Stimulated activated naive B cell treated with anti-CD40 and anti-IgM and Interleukin-4, amounts not matched to agents 10 μg/mL and 1 μg/mL and 100 μg/mL, for 72 hours (primary cell): ENCODE measurements around the gene TOX2.
A peak's percentile ranks its signal among the peaks of the same experiment; 100 is the strongest.

Experiments used
- ATAC-seq, 2 donors: fragments of 150-1000 bp; cut with Tn5 transposase; replicated peaks; 2 replicates each; pipeline ENCODE4 v1.10.0; 2021; ENCODE audit warnings: moderate library complexity in 1 of 2
- DNase-seq: peaks from one replicate; pipeline ENCODE4 v3.0.0; 2021
- H3K27ac Mint-ChIP-seq: one replicate; pipeline ENCODE4 v1.8.0; 2022; ENCODE audit warnings: mild to moderate bottlenecking, mixed read lengths
- H3K27me3 Mint-ChIP-seq, 2 donors: one replicate each; pipeline ENCODE4 v1.8.0; 2022; ENCODE audit warnings: mixed read lengths in 2 of 2
- H3K36me3 Mint-ChIP-seq, 2 donors: one replicate each; pipeline ENCODE4 v1.8.0; 2022; ENCODE audit warnings: mixed read lengths in 2 of 2, mild to moderate bottlenecking in 1 of 2
- H3K4me1 Mint-ChIP-seq, 2 donors: one replicate each; pipeline ENCODE4 v1.8.0; 2022; ENCODE audit warnings: mixed read lengths in 2 of 2, mild to moderate bottlenecking in 1 of 2
- H3K4me3 Mint-ChIP-seq, 2 donors: one replicate each; pipeline ENCODE4 v1.8.0; 2022; ENCODE audit warnings: mild to moderate bottlenecking in 2 of 2, mixed read lengths in 2 of 2, moderate library complexity in 1 of 2
- H3K9me3 Mint-ChIP-seq, 2 donors: one replicate each; pipeline ENCODE4 v1.8.0; 2022; ENCODE audit warnings: mixed read lengths in 2 of 2, mild to moderate bottlenecking in 1 of 2

The TOX2 gene

GRCh38 chr20:44085616-44086434, 171.2 kb downstream of the TOX2 start:
- no peaks in the 10 kb centered on the region for H3K36me3 Mint-ChIP-seq
- DNase-seq (no peak), ATAC-seq (no peak)
- no peaks in the 10 kb centered on the region for H3K4me1 Mint-ChIP-seq
- H3K4me3 Mint-ChIP-seq: no peak overlapping the region
- no peaks in the 10 kb centered on the region for H3K9me3 Mint-ChIP-seq
- no peak overlapping the region for H3K27ac Mint-ChIP-seq
- peaks cover 0 to 4% of the 10 kb centered on the region in 2 donors for H3K27me3 Mint-ChIP-seq

GRCh38 chr20:44087051-44087856, 172.6 kb downstream of the TOX2 start:
- no peaks in the 10 kb centered on the region for H3K36me3 Mint-ChIP-seq
- no peak for ATAC-seq
- H3K27ac Mint-ChIP-seq: no peak overlapping the region
- H3K27me3 Mint-ChIP-seq: peaks cover 0 to 4% of the 10 kb centered on the region in 2 donors
- no peak overlapping the region for H3K4me3 Mint-ChIP-seq
- no peaks in the 10 kb centered on the region for H3K9me3 Mint-ChIP-seq
- DNase-seq: no peak
- H3K4me1 Mint-ChIP-seq: no peaks in the 10 kb centered on the region

DNA sequence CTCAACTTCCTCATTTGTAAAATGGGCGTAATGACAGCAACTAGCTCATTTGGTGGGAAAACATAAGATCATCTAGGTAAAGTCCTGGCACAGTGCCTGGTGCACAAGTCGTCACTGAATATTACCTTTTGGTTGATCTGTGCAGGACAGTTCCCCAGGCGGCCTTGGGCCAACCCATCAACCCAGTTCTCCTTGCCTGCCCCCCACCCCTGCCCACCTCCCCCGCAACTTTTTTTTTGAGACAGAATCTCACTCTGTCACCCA, 173.1 kb downstream of the TOX2 start:
- no peaks in the 10 kb centered on the region for H3K9me3 Mint-ChIP-seq
- H3K27ac Mint-ChIP-seq: no peak overlapping the region
- H3K27me3 Mint-ChIP-seq: peaks cover 2 to 8% of the 10 kb centered on the region in 2 donors
- H3K4me3 Mint-ChIP-seq: no peak overlapping the region
- H3K4me1 Mint-ChIP-seq: no peaks in the 10 kb centered on the region
- DNase-seq: no peak
- no peaks in the 10 kb centered on the region for H3K36me3 Mint-ChIP-seq
- ATAC-seq: no peak

GRCh38 chr20:44089987-44090674, 175.5 kb downstream of the TOX2 start:
- Mint-ChIP-seq H3K4me1 (no peaks in the 10 kb centered on the region), H3K9me3 (no peaks in the 10 kb centered on the region), H3K27me3 (peaks cover 16 to 21% of the 10 kb centered on the region in 2 donors), H3K4me3 (no peak overlapping the region), H3K36me3 (no peaks in the 10 kb centered on the region), H3K27ac (no peak overlapping the region)
- ATAC-seq: peak; percentile 46 to 55
- no peak for DNase-seq

DNA sequence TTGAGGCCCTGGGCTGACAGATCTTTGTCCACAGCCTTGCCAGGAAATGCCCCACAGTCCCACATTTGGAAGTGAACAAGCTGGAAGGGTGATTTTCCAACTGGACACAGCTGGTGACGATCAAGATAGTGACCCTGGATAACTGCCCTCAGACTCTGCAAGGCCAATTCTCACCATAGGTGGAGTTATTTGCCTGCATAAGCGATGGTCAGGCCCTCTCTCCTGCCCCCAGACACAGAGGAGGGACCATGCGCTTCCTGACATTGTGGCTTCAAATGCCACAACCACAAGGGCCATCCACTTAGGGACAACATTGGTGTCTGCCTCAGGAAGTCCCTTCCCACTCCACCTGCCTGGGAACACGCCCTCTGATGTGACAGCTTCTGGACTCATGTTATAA, 176.4 kb downstream of the TOX2 start:
- no peaks in the 10 kb centered on the region for H3K36me3 Mint-ChIP-seq
- peaks cover 20 to 24% of the 10 kb centered on the region in 2 donors for H3K27me3 Mint-ChIP-seq
- DNase-seq (no peak), ATAC-seq (no peak)
- no peak overlapping the region for H3K4me3 Mint-ChIP-seq
- H3K9me3 Mint-ChIP-seq: no peaks in the 10 kb centered on the region
- H3K27ac Mint-ChIP-seq: no peak overlapping the region
- H3K4me1 Mint-ChIP-seq: no peaks in the 10 kb centered on the region

- no peak overlapping the region for H3K27ac Mint-ChIP-seq
- ATAC-seq (peak in 1 of 2 donors; percentile 45), DNase-seq (no peak)
- no peaks in the 10 kb centered on the region for H3K9me3 Mint-ChIP-seq
- no peaks in the 10 kb centered on the region for H3K36me3 Mint-ChIP-seq
- no peaks in the 10 kb centered on the region for H3K4me1 Mint-ChIP-seq
- no peak overlapping the region for H3K4me3 Mint-ChIP-seq
- peaks cover 26 to 29% of the 10 kb centered on the region in 2 donors for H3K27me3 Mint-ChIP-seq
Measured at GRCh38 chr20:44092551-44093248, 178.0 kb downstream of the TOX2 start.

- H3K9me3 Mint-ChIP-seq: no peaks in the 10 kb centered on the region
- ATAC-seq (no peak), DNase-seq (no peak)
- H3K4me1 Mint-ChIP-seq: no peaks in the 10 kb centered on the region
- no peaks in the 10 kb centered on the region for H3K36me3 Mint-ChIP-seq
- no peak overlapping the region for H3K4me3 Mint-ChIP-seq
- no peak overlapping the region for H3K27ac Mint-ChIP-seq
- H3K27me3 Mint-ChIP-seq: peaks cover 30 to 34% of the 10 kb centered on the region in 2 donors
Measured at GRCh38 chr20:44093249-44093582, 178.6 kb downstream of the TOX2 start.

- no peak overlapping the region for H3K4me3 Mint-ChIP-seq
- no peak overlapping the region for H3K27ac Mint-ChIP-seq
- H3K27me3 Mint-ChIP-seq: peaks cover 47 to 49% of the 10 kb centered on the region in 2 donors
Measured at GRCh38 chr20:44095831-44096230, 181.2 kb downstream of the TOX2 start.

DNA sequence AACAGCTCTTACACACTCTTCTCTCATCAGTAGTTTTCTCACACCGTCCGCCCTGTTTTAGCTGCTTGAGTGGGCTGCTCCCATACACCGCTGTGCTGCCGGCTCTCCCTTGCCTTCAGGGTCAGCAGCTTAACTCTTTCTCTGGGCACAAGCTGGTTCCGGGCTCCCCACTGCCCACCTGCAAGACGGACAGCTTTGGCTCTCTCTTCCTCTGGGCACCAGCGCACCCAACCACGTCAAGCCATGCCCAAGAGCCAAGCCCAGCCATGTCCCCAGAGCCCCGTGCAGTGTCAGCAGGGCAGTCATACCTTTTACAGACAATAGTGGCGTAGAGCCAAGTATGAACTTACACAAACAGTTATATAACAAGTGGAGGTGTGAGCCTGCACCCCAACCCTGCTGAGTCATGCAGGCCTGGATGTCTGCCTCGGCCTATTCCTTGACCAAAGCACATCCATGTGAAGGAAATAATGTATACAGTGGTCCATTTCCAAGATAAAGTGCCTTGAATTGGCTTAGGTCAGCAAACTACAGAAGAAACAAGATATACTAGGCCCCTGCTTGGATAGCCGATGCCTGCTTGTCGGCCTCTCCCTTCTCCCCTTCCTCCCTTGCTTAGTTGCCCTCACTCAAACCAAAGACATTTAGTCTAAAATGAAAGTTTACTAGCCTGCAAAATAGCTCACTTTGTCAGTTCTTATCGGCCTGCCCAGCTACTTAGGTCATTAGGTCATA, 183.0 kb downstream of the TOX2 start:
- no peak overlapping the region for H3K27ac Mint-ChIP-seq
- DNase-seq: no peak
- H3K36me3 Mint-ChIP-seq: no peaks in the 10 kb centered on the region

More at GRCh38 chr20:44095831-44096230, 181.2 kb downstream of the TOX2 start:
- ATAC-seq (no peak), DNase-seq (no peak)
- no peaks in the 10 kb centered on the region for H3K9me3 Mint-ChIP-seq
- no peaks in the 10 kb centered on the region for H3K36me3 Mint-ChIP-seq
- H3K4me1 Mint-ChIP-seq: no peaks in the 10 kb centered on the region

GRCh38 chr20:44098256-44098630, 183.6 kb downstream of the TOX2 start:
- Mint-ChIP-seq H3K27ac (no peak overlapping the region), H3K27me3 (peaks cover 43 to 57% of the 10 kb centered on the region in 2 donors), H3K36me3 (no peaks in the 10 kb centered on the region), H3K4me1 (no peaks in the 10 kb centered on the region), H3K9me3 (peaks cover 5 to 15% of the 10 kb centered on the region in 2 donors), H3K4me3 (no peak overlapping the region)
- no peak for ATAC-seq
- no peak for DNase-seq

More for the DNA sequence above, 183.0 kb downstream of the TOX2 start:
- H3K27me3 Mint-ChIP-seq: peaks cover 45 to 57% of the 10 kb centered on the region in 2 donors
- no peak for ATAC-seq
- no peak overlapping the region for H3K4me3 Mint-ChIP-seq
- H3K4me1 Mint-ChIP-seq: no peaks in the 10 kb centered on the region
- peaks cover 2 to 13% of the 10 kb centered on the region in 2 donors for H3K9me3 Mint-ChIP-seq

DNA sequence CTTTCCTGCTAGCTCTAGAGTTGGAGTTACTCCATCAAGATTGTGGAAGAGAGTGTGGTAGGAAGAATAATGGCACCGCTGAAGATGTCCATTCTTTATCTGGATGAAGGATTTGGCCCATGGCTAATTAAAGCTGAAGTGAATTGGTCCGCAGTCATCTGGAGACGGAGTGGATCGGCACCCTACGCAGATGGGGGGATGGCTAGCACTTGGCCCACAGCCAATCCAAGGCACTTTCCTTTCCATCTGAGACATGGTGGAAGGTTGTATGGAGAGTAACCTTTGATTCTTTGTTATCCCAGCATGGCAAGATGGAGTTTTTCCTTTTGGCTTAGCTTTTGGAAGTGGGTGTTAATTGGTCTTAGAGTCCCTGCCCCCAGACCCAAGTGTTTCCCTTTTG, 184.0 kb downstream of the TOX2 start:
- Mint-ChIP-seq H3K27ac (no peak overlapping the region), H3K27me3 (peaks cover 46 to 55% of the 10 kb centered on the region in 2 donors), H3K4me3 (no peak overlapping the region), H3K4me1 (no peaks in the 10 kb centered on the region), H3K9me3 (peaks cover 7 to 15% of the 10 kb centered on the region in 2 donors), H3K36me3 (no peaks in the 10 kb centered on the region)
- ATAC-seq (no peak), DNase-seq (no peak)

- Mint-ChIP-seq H3K36me3 (no peaks in the 10 kb centered on the region), H3K4me3 (no peak overlapping the region), H3K9me3 (peaks cover 7 to 15% of the 10 kb centered on the region in 2 donors), H3K4me1 (no peaks in the 10 kb centered on the region), H3K27ac (no peak overlapping the region), H3K27me3 (peaks cover 49 to 62% of the 10 kb centered on the region in 2 donors)
- ATAC-seq (no peak), DNase-seq (no peak)
Measured at GRCh38 chr20:44099832-44100231, 185.2 kb downstream of the TOX2 start.

DNA sequence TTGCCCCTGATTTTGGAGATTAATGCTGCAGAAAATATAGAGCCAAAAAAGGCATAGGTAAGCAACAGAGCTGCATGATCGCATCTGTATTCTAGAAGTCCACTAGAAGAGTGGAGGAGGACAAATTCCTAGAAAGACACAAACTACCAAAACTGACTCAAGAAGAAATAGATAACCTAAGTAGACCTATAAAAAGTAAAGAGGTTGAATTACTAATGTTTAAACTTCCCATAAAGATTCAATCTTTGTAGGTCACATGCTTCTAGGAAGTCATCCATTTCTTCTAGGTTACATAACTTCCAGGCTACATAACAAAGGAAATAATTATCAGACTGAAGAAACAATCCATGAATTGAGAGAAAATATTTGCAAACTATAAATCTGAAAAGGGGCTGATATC, 187.9 kb downstream of the TOX2 start:
- Mint-ChIP-seq H3K36me3 (peaks cover 0 to 4% of the 10 kb centered on the region in 2 donors), H3K4me1 (no peaks in the 10 kb centered on the region), H3K27ac (no peak overlapping the region), H3K4me3 (no peak overlapping the region), H3K27me3 (peaks cover 63 to 74% of the 10 kb centered on the region in 2 donors), H3K9me3 (peaks cover 15 to 23% of the 10 kb centered on the region in 2 donors)
- ATAC-seq: no peak
- DNase-seq: no peak
